NCI-H1930 (cell line): ENCODE data around the gene ACTL10.

ENCODE experiments used
- DNase-seq, 2 experiments: peaks; one replicate each; lab custom pipeline; 2025; lab: John Stamatoyannopoulos, UW

ACTL10 gene

GRCh38 chr20:33649201-33649681, 17.5 kb upstream of the ACTL10 start:
- no peak for DNase-seq

- no peak for DNase-seq
Measured at GRCh38 chr20:33650111-33650752, 16.5 kb upstream of the ACTL10 start.

- no peak for DNase-seq
Measured at GRCh38 chr20:33650753-33651561, 15.8 kb upstream of the ACTL10 start.

- no peak for DNase-seq
Measured at GRCh38 chr20:33651562-33652048, 15.1 kb upstream of the ACTL10 start.

- peak; percentile 49 to 70 for DNase-seq
Measured at GRCh38 chr20:33653218-33653899, 13.4 kb upstream of the ACTL10 start.

GRCh38 chr20:33653900-33654596, 12.7 kb upstream of the ACTL10 start:
- peak in 1 of 2 experiments; percentile 47 for DNase-seq

- no peak for DNase-seq
Measured at GRCh38 chr20:33654680-33655161, 12.0 kb upstream of the ACTL10 start.

GRCh38 chr20:33655164-33655563, 11.6 kb upstream of the ACTL10 start:
- no peak for DNase-seq

GRCh38 chr20:33656010-33656782, 10.5 kb upstream of the ACTL10 start:
- no peak for DNase-seq

- no peak for DNase-seq
Measured at GRCh38 chr20:33656783-33657703, 9.7 kb upstream of the ACTL10 start.

- DNase-seq = no peak
Measured at GRCh38 chr20:33657704-33658095, 9.0 kb upstream of the ACTL10 start.

- no peak for DNase-seq
Measured at GRCh38 chr20:33658510-33658909, 8.2 kb upstream of the ACTL10 start.

- DNase-seq = no peak
Measured at GRCh38 chr20:33658929-33659328, 7.8 kb upstream of the ACTL10 start.

- no peak for DNase-seq
Measured at GRCh38 chr20:33659341-33660034, 7.3 kb upstream of the ACTL10 start.

- no peak for DNase-seq
Measured at GRCh38 chr20:33660035-33660684, 6.6 kb upstream of the ACTL10 start.

- DNase-seq = no peak
Measured at GRCh38 chr20:33660685-33661058, 6.1 kb upstream of the ACTL10 start.

- DNase-seq = no peak
Measured at GRCh38 chr20:33662172-33662571, 4.6 kb upstream of the ACTL10 start, which contains the start of gene C20orf144. Gene C20orf144, plus strand, starts transcription at chr20:33662327. Its CDS starts 19 bp downstream, at chr20:33662346.

- DNase-seq = peak; percentile 59 to 82
Measured at GRCh38 chr20:33663161-33664084, 3.3 kb upstream of the ACTL10 start.
